Mononuclear cell (primary cell): ENCODE results near the gene KCNH1. TPM values are rescaled to one million over a fixed set of nuclear protein-coding genes. Genes with fewer than 3 reads are reported as not detected.
"Not testable (repeated sequence)": the region's sequence is repeated elsewhere in the genome, so short reads cannot be mapped to it uniquely, and the experiment has no call there.

Experiments
- H3K27me3 ChIP-seq: 2 replicates; pipeline ENCODE4 v1.6.0; 2011; ENCODE audit warnings: low read length, control low read depth; ENCODE audit not compliant: insufficient read depth
- H3K4me1 ChIP-seq: 2 replicates; pipeline ENCODE4 v1.5.1; 2011; ENCODE audit warnings: mild to moderate bottlenecking, low read length, control low read depth; ENCODE audit not compliant: insufficient read depth
- H3K4me3 ChIP-seq: 2 replicates; pipeline ENCODE4 v1.5.1; 2011; ENCODE audit warnings: mild to moderate bottlenecking, low read length, moderate library complexity
- H3K9me3 ChIP-seq: 2 replicates; pipeline ENCODE4 v1.5.1; 2011; ENCODE audit warnings: low read depth, mild to moderate bottlenecking, control low read depth, low read length
- total RNA-seq: library from RNA; depleted of rRNA; stranded (reverse); fragments of >200 nt; gene quantifications from one replicate; pipeline ENCODE4 v1.2.3, GENCODE V29; 2012

The KCNH1 gene
- total RNA-seq, 1 donor: not detected

DNA sequence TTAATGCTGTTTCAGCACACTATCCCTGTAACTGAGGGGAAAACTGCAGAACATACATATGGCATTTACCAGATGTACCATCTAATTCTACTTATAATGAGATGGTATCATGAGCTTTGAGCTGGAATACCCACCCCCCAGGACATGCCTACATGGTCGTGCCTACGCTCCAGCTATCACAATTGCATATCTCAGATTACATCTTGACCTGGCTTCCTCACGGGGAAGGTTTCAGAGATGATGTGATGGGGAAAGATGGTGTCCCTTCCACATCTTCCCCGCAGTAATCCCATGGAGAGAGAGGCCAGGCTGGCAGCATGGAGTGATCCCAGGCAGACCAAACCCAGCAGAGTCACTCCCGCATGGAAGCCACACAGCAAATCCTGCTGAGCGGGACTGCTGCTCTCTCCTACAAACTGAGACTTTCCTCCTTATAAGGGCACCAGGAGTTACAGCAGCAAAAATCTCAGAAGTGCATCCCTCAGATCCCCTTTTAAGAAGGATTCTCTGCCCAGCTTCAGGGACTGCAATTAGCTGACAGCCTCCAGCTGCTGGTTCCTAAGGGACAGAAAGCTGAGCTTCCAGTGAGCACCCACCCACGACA is 67.1 kb downstream of the KCNH1 start:
- Histone ChIP-seq H3K4me1 (no peaks in the 10 kb centered on the region), H3K27me3 (no peaks in the 10 kb centered on the region), H3K9me3 (no peaks in the 10 kb centered on the region), H3K4me3 (no peak overlapping the region)

DNA sequence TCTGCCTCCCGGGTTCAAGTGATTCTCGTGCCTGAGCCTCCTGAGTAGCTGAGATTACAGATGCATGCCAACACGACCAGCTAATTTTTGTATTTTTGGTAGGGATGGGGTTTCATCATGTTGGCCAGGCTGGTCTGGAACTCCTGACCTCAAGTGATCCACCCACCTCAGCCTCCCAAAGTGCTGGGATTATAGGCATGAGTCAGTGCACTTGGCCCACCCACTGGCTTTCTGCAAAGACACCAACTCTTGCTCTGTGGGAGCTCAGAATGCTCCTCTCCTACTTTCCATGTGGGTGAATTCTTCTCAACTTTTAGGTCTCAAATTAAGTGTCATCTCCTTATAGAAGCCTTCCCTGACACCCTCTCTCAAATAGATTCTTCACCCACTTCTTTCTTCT is 92.1 kb downstream of the KCNH1 start:
- H3K27me3 ChIP-seq, H3K4me1 ChIP-seq, H3K4me3 ChIP-seq, H3K9me3 ChIP-seq: not testable (repeated sequence)

DNA sequence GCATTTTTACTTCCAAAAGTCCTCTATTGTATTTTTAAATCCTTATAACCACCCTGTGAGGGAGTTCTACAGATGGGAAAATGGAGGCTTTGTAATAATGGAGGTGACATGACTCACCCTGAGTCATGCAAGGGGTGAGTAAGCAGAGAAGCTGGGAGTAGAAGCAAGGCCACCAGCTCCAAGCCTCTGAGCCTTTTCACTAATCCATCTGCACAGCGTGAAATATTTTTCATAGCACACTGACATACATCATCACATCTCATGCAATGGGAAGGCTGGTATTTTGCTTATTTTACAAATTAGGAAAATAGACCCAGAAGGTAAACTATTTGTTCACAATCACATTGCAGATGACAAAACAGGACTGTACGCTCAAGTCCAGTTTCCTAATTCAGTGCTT is 96.9 kb downstream of the KCNH1 start:
- H3K9me3 ChIP-seq: no peaks in the 10 kb centered on the region
- H3K4me3 ChIP-seq: no peak overlapping the region
- H3K27me3 ChIP-seq: no peaks in the 10 kb centered on the region
- H3K4me1 ChIP-seq: no peaks in the 10 kb centered on the region

DNA sequence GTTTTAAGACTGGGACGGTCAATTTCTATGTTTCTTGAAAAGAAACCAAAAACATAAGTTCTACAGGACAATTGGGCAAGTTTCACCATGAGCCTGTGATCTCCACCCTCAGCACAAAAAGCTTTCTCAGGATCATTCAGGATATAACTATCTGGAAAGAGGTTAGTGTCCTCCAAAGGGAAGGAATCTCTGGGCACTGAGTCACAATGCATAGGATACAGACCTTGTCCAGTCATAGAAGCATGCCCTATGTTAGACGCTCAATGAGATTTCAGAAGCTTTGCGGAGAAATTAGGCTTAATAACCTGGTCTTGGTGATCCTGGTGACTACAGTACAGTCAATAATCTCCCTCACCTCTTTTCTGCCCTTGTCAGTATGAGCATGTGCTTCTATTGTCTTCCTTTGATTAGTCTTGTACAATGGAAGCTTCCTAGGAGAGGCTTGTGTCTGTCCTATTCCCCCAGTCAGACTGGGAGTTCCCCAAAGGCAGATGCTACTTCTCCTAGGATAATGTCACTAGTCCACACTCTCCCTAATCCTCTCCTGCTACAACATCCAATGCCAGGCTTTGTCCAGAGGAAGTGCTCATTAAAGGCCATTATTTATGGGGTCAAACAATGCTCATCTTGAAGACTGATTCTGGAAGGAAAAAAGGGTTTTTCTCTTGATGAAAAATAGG is 97.4 kb downstream of the KCNH1 start:
- Histone ChIP-seq H3K9me3 (no peaks in the 10 kb centered on the region), H3K4me3 (no peak overlapping the region), H3K4me1 (no peaks in the 10 kb centered on the region), H3K27me3 (no peaks in the 10 kb centered on the region)

DNA sequence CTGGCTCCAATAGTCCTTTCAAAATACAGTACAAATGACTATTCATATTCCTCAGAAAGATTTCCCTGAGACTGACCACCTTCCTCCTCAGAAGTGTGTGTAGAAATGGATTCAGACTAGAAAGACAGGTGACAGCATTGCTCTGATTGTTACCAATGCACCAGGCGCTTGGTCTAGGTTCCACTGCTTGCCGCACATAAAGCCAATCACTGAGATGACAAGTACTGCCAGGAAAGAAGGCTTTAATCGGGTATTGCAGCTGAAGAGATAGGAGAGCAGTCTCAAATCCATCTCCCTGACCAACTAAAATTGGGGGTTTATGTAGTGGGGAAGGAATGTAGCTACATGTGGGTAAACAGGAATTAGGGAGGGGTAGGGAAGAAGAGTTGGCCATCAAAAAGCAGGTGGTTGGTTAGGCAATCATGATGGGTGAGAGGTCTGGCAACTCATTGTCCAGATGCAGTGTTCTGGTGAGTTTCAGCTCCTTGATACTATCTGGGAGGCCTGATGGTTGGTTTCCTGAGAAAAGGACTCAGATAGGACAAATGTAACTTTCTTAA is 98.0 kb downstream of the KCNH1 start:
- no peaks in the 10 kb centered on the region for H3K9me3 ChIP-seq
- no peaks in the 10 kb centered on the region for H3K4me1 ChIP-seq
- H3K4me3 ChIP-seq: no peak overlapping the region
- no peaks in the 10 kb centered on the region for H3K27me3 ChIP-seq

DNA sequence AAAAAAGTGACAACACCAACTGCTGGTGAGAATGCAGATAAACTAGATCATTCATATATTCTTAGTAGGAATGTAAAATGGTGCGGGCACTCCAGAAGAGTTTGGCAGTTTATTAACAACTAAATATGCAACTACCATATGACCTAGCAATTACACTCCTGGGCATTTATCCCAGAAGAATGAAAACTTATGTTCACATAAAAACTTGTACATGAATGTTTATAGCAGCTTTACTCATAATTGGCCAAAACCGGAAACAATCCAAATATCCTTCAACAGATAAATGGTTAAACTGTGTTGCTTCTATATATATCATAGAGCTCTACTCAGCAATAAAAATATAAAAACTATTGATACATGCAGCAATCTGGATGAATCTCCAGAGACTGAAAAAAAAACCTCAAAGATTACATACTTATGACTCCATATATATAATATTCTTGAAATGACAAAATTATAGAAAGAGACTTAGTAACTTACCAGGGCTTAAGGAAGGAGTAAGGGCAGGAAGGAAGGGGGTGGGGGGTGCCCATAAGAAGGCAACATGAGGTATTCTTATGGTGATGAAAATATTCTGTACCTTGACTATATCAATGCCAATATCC is 99.9 kb downstream of the KCNH1 start:
- H3K4me1 ChIP-seq: no peaks in the 10 kb centered on the region
- no peak overlapping the region for H3K4me3 ChIP-seq
- no peaks in the 10 kb centered on the region for H3K9me3 ChIP-seq
- H3K27me3 ChIP-seq: no peaks in the 10 kb centered on the region

DNA sequence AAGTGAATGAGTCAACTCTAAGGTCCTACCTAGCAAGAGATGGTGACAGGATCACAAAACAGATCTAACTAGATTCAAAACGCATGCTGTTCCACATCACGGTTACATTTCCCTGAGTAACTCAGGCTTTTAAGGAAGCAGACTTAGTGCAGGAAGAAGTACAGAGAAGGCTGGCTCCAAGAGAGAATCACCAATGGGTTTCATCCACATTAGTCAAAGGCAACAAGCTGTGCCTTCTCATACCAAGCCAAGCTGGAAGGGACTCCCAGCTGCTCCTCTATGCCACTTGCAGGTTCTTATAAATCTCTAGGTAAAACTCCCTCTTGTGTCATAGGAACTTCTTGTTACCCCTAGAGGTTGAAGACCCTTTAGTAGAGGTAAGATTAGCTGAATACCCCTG is 109.0 kb downstream of the KCNH1 start:
- H3K27me3 ChIP-seq: no peaks in the 10 kb centered on the region
- H3K9me3 ChIP-seq: no peaks in the 10 kb centered on the region
- no peak overlapping the region for H3K4me3 ChIP-seq
- H3K4me1 ChIP-seq: no peaks in the 10 kb centered on the region

DNA sequence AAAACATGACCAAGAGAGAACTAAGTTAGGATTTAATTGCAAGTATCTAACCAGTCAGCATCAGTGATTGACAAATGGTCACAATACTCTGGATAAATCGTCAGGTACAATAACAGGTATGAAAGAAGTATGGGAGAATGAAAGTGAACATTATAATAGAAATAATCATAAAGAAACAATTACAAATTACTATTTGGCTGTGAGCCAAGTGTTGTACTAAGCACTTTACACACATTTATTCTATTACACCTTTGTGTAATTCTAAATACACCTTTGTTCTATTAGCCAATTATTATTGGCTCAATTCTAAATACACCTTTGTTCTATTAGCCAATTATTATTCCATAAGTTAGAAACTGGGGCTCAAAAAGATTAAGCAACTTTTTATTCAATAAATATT is 114.7 kb downstream of the KCNH1 start:
- H3K9me3 ChIP-seq: no peaks in the 10 kb centered on the region
- H3K4me1 ChIP-seq: no peaks in the 10 kb centered on the region
- H3K27me3 ChIP-seq: no peaks in the 10 kb centered on the region
- no peak overlapping the region for H3K4me3 ChIP-seq

DNA sequence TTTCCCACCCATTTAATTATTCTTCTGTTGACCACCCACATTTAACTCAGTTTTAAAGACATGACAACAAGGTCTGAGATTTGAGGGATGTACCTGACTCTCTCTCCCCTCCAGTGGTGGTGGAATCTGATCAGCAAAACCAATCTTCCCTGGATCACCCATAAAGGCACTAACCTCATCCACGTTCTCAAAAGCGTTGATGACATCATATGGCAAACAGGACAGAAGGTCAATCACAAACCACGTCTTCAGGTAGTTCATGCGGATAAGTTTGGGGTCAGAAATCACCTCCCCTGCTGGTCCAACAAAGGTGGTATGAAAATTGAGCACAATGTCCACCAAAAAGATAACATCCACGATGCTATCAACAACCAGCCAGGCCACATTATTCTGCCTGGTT is 115.3 kb downstream of the KCNH1 start:
- no peak overlapping the region for H3K4me3 ChIP-seq
- H3K9me3 ChIP-seq: no peaks in the 10 kb centered on the region
- no peaks in the 10 kb centered on the region for H3K27me3 ChIP-seq
- no peaks in the 10 kb centered on the region for H3K4me1 ChIP-seq

DNA sequence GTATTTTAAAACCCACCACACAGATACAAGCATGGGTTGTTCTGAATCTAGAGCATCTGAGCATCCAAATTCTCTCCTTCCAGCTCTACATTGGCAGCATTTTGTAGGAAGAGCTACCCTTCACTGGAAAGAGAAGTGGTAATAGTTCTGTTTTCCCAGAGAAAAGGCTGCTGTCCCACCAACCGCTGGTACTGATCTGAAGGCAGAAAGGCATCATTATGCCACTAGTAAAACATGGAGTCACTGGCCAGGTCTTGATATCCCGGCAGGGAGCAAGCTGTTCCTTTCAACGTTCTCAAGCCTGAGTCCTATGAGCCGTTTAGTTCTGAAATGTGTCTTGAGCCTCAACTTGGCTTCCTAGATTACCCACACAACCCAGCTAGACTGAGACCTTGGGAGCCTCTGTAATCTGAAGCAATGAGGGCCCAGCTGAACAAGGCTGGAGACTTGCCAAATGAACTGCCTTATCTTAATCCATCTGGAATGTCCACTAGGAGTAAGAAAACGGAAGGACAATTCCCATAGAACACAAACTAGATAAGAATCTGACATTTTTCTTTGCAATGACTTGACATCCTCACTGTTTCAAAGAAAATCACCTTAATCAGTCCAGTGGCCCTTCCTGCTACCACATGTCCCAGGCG is 116.8 kb downstream of the KCNH1 start:
- Histone ChIP-seq H3K4me3 (no peak overlapping the region), H3K9me3 (no peaks in the 10 kb centered on the region), H3K27me3 (no peaks in the 10 kb centered on the region), H3K4me1 (no peaks in the 10 kb centered on the region)

DNA sequence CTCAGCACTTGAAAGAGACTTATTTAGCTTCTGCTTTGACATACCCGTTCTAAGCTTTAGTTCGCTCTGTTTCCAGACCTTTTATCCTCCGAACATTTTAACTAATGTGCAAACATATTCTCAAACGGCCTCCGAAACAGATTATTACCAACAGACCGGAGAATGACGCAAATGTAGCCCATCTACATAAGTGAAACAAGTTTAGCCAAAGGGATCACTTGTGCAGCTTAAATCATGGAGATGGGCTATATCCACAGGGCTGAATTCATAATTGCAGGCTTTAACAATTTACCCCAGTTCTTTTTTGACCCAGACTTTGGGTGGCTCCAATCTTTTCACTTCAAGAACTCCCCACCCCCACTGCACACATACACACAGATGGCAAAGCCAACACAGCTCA is 119.7 kb downstream of the KCNH1 start:
- Histone ChIP-seq H3K4me1 (no peaks in the 10 kb centered on the region), H3K27me3 (peaks cover 2% of the 10 kb centered on the region), H3K4me3 (no peak overlapping the region), H3K9me3 (no peaks in the 10 kb centered on the region)

DNA sequence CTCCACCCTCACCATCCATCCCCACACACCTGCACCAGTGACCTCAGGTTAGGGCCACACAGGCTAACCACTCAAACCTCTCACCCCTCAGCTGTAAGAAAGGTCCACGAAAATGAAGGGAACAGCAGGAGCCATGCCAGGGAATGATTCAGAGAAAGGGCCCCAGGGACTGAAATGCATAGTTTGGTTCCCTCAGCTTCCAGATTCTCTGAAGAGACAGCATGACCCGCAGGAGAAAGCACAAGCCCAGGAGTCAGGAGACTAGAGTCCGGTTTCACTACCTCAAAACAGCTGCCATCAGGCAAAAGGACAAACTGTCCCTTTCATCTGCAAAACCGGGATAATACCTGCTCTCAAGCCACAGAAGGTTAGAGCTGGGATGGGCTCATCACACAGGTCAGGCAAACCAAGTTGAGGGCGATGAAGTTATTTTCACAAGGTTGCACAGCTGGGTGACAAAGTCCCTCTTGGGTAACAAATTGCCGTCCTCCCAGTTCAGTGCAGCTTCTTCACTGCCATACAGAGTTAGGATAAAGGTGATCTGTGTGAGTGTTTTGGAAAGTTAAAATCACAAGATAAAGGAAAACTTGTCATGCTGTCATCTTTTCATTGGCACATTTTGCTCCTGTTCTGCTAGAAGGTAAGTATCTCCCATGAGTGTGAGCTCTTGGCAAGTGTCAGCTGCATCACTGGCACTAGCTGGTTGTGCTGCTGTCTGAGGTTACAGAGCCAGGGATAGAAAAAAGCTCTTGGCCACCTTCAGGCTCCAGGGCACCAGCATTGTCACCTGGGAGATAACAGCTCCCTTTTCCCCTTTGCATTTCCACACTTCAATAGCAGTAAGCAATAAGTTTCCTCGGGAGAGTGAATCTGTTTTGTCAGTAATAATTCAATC is 120.4 kb downstream of the KCNH1 start:
- Histone ChIP-seq H3K27me3 (peaks cover 2% of the 10 kb centered on the region), H3K9me3 (no peaks in the 10 kb centered on the region), H3K4me1 (no peaks in the 10 kb centered on the region), H3K4me3 (no peak overlapping the region)

DNA sequence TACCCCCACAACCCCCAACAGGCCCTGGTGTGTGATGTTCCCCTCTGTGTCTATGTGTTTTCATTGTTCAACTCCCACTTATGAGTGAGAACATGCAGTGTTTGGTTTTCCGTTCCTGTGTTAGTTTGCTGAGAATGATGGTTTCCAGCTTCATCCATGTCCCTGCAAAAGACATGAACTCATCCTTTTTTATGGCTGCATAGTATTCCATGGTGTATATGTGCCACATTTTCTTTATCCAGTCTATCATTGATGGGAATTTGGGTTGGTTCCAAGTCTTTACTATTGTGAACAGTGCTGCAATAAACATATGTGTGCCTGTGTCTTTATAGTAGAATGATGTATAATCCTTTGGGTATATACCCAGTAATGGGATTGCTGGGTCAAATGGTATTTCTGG is 122.8 kb downstream of the KCNH1 start:
- H3K4me1 ChIP-seq, H3K27me3 ChIP-seq, H3K4me3 ChIP-seq, H3K9me3 ChIP-seq: not testable (repeated sequence)

DNA sequence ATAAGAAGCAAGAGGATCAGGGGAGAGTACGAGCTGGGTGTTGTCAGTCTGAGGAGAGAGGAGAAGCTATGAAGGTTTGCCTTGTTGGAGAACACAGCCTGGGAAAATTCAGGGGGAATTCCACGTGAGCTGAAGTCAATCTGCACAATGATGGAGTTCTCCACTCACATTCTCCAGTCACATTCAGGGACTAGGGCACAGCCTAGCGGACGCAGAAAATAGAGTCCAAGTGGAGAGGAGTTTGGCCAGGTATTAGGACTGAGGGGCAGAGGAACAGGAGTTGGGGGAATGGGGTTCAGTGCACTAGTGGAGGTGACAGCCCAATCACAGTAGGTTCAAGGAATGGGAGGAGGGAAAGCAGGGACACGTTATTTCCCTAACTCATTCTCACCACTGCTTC is 124.0 kb downstream of the KCNH1 start:
- Histone ChIP-seq H3K9me3 (no peaks in the 10 kb centered on the region), H3K4me3 (no peak overlapping the region), H3K4me1 (no peaks in the 10 kb centered on the region), H3K27me3 (peaks cover 2% of the 10 kb centered on the region)

DNA sequence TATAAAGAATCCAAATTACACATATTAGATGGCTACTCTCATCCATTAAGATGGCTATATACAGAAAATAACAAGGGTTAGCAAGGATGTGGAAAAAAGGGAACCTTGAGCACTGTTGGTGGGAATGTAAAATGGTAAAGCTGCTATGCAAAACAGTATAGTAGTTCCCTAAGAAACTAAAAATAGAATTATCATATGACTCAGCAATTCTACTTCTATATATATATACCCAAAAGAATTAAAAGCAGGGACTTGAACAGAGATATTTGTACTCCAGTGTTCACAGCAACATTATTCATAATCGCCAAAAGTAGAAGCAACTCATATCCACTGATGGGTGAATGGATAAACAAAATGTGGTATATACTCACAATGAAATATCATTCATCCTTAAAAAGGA is 126.1 kb downstream of the KCNH1 start:
- H3K9me3 ChIP-seq: no peaks in the 10 kb centered on the region
- H3K4me3 ChIP-seq: no peak overlapping the region
- H3K4me1 ChIP-seq: no peaks in the 10 kb centered on the region
- H3K27me3 ChIP-seq: peaks cover 5% of the 10 kb centered on the region
